NK-92 (cell line): ENCODE measurements around the gene PLS3.
"Not testable (repeated sequence)": the region's sequence is repeated elsewhere in the genome, so short reads cannot be mapped to it uniquely, and the experiment has no call there.

Experiments
- DNase-seq: peaks from one replicate; lab custom pipeline; 2025; ENCODE audit not compliant: unreplicated experiment; lab: John Stamatoyannopoulos, UW

Gene PLS3

DNA sequence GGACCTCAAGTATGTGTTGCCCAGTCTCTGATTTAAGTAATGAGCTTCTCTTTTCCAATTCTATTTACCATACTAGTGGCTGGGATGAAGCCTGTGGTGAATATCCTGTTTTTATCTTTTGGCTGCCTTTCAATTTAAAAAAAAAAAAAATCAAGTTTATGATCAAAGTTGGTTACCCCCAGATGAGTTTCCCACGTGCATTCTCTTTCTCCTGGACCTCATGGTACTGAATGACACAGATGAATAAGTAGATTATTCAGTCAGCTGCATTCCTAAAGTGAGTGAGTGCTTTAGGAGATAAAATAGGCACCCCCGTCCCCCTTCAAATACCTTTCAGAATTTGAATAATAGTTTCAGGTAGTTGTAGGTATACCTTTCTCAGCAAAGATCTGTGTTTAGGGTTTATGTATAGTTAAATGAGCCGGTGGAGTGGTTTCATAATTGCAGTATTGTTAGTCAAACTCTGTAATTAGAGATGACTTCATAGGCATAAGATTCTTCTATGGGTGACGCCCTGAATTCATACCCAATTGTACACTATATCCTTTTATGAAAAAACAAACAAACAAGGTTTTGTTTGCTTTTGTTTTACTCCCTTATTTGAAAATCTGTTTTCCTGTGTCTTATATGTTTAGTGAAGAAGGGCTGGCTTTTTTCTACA is 41.9 kb downstream of the PLS3 start:
- DNase-seq, result no peak

DNA sequence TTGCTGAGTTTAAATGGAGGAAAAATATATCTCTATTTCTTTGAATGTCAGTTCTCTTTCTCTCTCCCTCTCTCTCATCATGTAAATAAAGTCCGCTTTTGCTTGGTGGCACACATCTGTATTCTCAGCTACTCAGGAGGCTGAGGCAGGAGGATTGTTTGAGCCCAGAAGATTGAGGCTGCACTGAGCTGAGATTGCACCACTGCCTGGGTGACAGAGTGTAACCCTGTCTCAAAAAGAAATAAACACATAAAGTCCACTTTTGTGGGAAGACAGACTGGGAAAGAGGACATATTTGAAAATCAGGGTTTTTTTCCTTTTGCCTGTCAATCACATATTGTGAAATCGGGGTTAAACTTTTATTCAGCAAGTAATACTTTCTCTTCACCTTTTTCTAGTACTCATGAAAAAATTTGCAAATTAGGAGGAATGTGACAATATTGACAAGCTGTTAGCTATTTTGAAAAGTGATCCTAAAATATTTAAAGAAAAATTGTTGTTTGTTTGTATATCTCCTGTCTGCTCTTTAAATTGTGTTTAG is 42.6 kb downstream of the PLS3 start:
- DNase-seq, result no peak

DNA sequence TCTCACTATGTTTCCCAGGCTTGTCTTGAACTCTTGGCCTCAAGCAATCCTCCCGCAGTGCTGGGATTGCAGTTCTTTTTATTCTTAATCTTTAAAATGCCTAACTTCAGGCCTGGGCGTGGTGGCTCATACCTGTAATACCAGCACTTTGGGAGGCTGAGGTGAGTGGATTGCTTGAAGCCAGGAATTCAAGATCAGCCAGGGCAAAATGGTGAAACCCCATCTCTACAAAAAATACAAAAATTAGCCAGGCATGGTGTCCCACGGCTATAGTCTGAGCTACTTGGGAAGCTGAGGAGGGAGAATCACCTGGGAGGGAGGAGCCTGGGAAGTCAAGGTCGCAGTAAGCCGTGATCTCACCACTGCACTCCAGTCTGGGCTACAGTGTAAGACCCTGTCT is 45.9 kb downstream of the PLS3 start:
- DNase-seq, result no peak

DNA sequence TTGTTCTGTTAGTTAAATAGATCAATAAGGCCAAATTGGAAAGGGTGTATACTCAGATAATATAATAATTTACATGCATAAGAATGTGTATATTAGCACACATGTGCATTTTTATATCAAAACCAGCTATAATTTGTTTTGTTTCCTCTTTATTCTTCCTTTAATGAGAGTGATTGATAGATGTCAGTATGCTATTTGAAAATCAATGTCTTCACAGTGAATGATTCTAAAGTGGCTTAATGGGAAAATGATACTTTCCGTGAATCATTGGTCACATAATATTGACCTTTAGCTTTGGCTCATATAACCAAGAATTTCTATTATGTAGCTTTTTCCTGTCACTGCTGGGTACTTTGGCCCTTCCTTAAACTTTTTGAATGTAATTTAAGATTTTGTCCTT is 48.6 kb downstream of the PLS3 start:
- no peak for DNase-seq

DNA sequence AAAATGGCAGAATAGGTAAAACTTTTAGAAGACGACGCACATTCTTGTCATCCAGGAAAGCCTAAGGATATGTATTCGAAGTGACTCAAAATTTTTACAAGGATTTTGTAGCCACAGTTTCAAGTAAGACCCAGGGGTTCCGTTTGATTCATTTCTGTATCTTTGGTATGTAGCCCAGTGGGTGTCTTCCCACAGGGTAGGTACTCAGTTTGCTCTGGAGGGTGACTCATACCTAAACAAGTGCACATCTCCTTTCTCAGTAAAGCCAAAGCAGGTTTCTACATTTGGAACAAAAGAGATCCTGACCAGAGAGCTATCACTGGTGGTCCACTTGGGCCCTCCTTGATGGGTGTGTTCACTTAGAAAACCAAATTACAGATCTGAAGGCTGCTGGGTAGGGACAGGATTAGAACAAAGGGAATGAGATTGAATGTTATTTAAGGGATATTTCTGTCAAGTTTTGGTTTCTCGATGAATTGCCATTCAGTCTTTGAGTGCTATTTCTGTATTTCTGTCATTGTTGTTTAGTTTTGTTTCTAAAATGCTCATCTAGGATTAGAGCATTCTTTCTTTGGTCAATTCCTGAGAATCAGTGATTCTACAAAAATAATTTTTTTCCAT is 56.1 kb downstream of the PLS3 start:
- DNase-seq, result no peak

DNA sequence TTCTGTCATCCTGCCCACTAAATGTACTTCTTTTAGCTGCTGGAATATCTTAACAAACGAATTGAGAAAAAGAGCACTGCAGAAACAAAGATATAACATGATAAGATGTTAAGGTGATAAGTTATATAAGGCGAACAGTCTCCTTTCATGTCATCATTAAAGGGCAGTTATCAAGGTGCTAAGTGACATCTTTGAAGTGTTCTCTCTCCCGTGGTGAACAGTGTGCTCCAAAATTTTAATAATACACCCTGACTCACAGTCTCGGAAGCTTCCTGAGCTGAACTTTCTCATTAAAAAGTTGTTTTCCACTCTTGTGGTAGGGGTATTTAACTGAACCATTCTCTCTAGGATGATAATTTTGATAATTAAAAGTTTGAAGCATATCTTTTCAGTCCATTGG is 61.6 kb downstream of the PLS3 start:
- DNase-seq, result no peak

DNA sequence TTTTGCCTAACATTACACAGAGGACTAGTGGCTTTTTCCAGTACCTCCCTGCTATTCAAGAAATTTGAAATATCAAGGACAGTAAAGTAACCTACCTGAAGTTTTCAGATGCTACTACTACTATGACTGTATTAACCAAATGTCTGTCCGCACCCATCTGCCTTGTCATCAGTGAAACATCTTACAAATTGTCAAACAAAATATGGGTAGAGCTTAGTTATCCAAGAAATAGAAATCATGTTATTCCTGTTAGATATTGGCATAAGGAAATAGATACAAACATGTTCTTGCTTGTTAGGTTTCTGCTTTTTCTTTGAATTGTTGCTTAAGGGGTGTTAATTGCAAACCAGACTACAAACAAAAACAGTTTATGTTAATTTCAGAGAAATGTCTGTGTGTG is 63.9 kb downstream of the PLS3 start:
- no peak for DNase-seq

DNA sequence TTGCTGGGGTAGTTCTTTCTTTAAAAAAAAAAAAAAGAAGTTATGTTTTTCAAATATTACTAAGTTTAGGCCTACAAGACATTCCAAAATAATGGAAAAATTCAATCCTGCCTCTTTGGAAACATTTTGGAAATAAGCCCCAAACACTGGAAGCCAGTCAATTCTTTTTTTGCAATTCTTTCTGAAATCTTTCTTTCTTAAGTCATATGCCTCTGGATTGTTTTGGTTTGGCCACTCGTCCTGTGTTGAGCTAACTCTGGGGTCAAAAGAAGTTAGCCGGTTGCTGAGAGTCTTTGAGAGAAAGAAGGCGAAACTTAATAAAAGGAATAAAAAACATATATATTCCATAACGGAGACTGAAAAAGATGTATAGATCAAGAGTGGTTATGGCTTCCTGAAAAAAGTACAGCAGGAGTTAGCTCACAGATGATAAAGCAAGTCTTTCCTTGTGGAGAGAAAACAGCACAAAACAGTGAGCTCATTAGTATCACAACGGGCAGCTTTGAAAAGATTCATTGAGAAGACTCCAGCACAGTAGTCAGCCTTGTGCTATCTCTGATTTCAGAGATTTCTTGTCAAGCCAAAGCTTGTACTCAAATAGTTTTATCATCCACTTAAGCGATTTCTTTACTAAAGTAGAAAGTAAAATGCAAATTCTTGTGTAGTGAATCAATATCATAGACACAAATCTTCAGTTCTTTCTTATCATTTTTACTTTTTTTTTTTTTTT is 64.8 kb downstream of the PLS3 start:
- no peak for DNase-seq

DNA sequence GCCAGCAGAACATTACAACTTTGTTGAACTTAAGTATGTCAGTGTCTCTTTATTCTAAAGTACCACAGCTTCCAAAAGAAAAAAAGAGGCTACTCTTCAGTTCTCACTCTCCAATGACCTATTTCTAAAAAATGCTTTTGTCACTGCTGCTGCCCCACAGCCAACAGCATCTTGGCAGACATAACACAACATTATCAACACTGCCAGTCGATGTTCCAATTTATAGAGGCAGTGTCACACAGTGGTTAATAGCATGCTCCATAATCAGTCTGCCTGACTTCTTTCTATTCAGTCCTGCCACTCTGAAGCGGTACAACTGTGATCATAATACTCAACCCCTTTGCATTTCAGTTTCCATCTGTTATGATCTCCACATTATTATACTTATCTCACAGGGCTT is 69.2 kb downstream of the PLS3 start:
- no peak for DNase-seq

DNA sequence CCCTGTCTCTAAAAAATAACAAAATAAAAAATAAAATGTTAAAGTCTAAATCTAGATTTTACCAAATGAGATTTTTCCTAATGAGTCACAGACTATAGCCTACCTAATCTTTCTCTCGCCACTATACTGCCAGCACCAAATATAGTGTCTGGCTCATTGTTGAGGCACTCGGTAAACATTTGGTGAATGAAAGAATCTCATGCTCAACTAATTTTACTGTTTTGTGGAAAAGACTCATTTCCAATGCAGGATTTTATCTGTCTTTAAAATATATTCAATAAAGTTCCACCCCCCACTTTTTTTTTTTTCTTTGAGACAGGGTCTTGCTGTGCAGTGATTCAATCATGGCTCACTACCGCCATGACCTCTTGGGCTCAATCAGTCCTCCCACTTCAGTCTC is 71.5 kb downstream of the PLS3 start:
- no peak for DNase-seq

DNA sequence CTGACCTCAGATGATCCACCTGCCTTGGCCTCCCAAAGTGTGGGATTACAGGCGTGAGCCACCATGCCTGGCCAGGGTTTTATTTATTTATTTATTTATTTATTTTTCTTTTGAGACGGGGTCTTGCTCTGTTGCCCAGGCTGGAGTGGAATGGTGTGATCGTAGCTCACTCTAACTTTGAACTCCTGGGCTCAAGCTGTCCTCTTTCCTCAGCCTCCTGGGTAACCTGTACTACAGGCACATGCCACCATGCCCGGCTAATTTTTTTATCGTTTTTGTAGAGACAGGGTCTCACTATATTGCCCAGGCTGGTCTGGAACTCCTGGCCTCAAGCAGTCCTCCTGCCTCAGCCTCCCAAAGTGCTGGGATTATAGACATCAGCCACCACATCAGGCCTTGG is 72.4 kb downstream of the PLS3 start:
- DNase-seq, result not testable (repeated sequence)

DNA sequence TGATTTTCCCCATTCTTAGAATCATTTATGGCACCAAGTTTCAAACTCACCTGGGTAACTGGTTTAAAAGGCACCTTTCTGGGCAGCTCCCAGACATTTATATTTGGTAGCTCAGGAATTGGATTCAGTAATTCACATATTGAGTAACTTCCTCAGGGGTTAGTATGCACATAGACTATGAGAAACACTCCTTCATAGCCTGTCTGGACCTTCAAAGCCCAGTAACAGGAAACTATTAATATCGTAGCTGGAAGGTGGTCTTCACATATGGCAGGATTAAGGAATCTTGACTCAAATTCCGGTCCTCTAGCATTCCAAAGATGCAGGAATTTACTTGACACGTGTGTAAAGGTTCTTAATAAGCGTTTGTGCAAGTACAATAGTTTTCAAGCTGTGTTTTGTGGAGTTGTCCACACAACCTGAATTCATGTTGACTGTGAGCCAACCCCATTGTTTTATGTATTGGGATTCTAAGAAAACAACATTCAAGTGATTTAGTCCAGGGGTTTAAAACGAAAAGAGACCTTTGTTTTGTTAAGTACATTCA is 78.4 kb downstream of the PLS3 start:
- DNase-seq, result no peak

DNA sequence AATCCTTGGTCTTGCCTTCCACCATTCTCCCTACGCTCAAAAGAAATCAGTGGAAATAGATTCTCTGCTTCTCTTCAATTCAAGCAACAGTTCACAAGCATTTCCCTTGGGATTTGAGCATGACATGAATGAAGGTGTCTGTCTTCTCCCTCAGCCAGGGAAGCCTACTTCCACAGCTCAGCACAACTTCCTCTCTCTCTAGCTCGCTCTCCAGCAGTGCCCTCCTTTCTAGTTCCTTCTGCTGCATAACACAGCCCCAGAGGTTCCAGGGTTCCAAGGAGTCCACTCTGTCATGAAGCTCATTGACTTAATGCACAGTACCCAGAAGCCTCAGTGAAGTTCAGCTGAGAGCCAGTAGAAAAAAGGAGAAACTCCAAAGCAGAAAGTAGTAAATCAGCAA is 81.3 kb downstream of the PLS3 start:
- no peak for DNase-seq

DNA sequence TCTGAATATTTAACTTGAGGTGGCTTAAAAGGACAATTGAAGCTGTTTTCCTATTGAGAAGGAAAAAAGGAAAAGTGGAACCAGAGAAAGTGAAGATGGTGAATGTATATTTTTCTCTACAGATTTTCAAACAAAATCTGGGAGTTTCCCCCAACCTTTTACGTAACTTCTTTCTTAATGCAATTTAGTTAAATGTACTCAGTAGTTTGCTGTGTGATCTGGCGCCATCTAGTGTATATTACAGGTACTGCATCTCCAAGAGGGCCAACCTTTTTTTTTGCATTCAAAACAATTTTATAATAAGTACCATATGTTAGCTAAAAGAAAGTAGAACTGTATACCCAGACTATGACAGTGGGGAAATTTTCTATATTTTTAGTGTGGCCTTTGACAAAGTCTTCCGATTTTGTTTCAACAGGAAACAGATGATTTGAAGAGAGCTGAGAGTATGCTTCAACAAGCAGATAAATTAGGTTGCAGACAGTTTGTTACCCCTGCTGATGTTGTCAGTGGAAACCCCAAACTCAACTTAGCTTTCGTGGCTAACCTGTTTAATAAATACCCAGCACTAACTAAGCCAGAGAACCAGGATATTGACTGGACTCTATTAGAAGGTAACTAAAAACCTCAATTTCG is 82.0 kb downstream of the PLS3 start:
- DNase-seq, result no peak

DNA sequence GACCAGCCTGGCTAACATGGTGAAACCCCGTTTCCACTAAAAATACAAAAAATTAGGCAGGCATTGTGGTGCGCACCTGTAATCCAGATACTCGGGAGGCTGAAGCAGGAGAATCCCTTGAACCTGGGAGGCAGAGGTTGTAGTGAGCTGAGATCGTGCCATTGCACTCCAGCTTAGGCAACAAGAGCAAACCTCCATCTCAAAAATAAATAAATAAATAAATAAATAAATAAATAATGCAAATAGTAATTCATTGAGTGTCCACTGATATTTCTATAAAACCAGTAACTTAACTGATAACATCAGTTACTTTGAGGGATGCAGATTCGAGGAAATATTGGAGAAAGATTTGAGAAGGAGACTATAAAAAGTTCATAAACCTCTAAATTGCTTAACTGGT is 83.4 kb downstream of the PLS3 start:
- DNase-seq, result not testable (repeated sequence)

DNA sequence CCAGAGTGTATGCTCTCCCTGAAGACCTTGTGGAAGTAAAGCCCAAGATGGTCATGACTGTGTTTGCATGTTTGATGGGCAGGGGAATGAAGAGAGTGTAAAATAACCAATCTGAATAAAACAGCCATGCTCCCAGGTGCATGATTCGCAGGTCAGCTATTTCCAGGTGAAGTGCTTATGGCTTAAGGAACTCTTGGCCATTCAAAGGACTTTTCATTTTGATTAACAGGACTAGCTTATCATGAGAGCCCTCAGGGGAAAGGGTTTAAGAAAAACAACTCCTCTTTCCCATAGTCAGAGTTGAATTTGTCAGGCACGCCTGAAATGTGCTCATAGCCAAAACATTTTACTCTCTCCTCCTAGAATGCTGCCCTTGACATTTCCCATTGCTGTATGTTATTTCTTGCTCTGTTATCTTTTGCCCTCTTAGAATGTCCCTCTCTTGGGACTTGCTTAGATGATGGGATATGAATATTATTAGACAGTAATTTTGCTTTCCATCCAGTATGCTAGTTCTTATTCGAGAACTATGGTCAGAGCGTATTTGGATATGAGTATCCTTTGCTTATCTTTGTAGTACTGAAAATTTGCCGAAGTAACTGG is 88.6 kb downstream of the PLS3 start:
- no peak for DNase-seq

DNA sequence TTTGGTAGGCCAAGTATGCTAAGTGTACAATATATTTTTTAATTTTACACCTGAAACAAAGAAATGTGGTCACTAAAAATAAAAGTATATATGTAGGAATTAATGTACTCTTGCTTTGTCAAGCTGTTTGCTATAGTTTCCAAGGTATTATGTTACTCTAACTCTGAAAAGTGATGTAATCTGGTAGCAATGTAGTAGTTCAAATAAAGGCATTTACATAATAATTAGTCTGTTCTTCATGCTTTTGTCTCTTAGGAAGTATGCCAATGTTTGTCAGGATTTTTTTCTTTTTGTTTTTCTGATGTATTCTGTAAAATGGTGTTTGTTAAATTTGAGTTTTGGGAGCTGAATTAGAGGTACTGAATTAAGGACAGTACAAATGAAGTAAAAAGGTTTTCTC is 89.5 kb downstream of the PLS3 start:
- DNase-seq, result no peak

DNA sequence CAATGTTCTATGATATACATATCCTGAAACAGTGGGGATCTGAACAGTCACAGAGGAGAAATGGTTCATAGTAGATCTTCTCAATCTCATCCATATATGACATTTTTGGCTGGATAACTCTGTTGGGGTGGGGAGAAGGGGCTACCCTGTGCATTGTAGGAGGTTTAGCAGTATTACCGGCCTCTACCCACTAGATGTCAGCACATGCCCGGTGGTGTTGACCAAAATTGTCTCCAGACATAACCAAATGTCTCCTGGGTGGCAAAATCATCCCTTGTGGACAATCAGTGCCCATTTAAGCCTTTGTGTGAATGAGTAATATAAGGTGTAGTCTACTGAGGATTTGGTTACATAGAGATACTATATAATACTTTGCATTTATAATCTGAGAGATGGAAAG is 89.9 kb downstream of the PLS3 start:
- no peak for DNase-seq

DNA sequence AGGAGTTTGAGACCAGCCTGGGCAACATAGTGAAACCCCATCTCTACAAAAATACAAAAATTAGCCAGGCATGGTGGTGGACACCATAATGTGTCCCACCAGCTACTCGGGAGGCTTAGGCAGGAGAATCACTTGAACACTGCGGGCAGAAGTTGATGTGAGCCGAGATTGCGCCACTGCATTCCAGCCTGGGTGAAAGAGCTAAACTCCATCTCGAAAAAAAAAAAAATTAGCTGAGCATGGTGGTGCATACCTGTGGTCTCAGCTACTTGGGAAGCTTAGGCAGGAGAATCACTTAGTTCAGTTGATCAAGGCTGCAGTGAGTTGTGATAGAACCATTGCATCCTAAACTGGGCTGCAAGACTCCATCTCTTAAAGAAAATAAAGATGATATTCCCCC is 91.2 kb downstream of the PLS3 start:
- no peak for DNase-seq

DNA sequence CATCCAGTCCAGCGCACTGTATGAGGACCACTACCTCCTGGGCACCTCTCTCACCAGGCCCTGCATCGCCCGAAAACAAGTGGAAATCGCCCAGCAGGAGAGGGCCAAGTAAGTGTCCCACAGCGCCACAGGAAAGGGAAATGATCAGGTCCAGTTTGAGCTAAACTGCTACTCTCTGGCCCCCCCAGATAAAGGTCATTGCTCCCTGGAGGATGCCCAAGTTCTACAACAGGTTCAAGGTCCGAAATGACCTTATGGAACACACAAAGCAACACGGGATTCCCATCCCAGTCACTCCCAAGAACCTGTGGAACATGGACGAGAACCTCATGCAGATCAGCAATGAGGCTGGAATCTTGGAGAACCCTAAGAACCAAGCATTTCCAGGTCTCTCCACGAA is 104.1 kb downstream of the PLS3 start:
- no peak for DNase-seq

DNA sequence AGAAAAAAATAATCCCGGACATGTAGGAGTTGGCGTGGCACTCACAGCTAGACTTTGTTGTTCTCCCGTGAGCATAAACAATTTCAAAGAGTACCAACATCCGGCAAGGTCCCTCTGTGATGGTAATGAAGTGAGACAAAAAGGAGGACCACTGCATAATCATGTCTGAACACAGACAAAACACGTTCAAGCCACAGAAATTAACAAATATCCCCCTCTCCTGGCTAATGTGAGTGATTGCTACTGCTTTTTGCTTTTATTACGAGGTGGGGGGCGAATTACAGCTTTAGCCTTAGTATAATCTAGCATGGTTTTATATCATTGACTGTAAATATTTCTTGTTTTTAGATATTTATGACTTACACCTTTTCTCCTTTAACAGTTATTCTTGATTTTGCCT is 118.5 kb downstream of the PLS3 start:
- no peak for DNase-seq
